ENCODE data around the gene TM4SF18. TPM values are rescaled to one million over a fixed set of nuclear protein-coding genes. Genes with fewer than 3 reads are reported as not detected.
"Not testable (repeated sequence)": the region's sequence is repeated elsewhere in the genome, so short reads cannot be mapped to it uniquely, and the experiment has no call there.

TM4SF18 gene, protein sequence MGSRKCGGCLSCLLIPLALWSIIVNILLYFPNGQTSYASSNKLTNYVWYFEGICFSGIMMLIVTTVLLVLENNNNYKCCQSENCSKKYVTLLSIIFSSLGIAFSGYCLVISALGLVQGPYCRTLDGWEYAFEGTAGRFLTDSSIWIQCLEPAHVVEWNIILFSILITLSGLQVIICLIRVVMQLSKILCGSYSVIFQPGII
- polyA plus RNA-seq (2013, experiment 1 of 2), result 47.9 TPM
- 54.3 TPM for polyA plus RNA-seq (2013, experiment 2 of 2)

GRCh38 chr3:149333176-149333859 is at the start of gene TM4SF18:
TSS of gene TM4SF18 (minus strand) at chr3:149333636. CDS start at chr3:149333382, 254 bp downstream.
- WGBS, 2 experiments (ENCODE audit: insufficient coverage in 2 of 2), result 68 to 71% methylated on average over 3 of the region's 11 CpGs
- H3K4me1 ChIP-seq (ENCODE audit: control insufficient read depth, insufficient read depth, low read length, poor library complexity, severe bottlenecking), result peaks cover 40% of the 10 kb centered on the region
- H3K27ac ChIP-seq (ENCODE audit: low read depth, low read length, severe bottlenecking), result peak within 1 kb of the TSS; percentile 71
- no peaks in the 10 kb centered on the region for H3K9me3 ChIP-seq (ENCODE audit: control insufficient read depth, low read length)
- H3K4me3 ChIP-seq (ENCODE audit: extremely low read depth, insufficient read depth, low read length, poor library complexity, severe bottlenecking), result peak within 1 kb of the TSS; percentile 26
- H3K36me3 ChIP-seq (ENCODE audit: control insufficient read depth, insufficient read depth, low read length), result peaks cover 7% of the 10 kb centered on the region

DNA sequence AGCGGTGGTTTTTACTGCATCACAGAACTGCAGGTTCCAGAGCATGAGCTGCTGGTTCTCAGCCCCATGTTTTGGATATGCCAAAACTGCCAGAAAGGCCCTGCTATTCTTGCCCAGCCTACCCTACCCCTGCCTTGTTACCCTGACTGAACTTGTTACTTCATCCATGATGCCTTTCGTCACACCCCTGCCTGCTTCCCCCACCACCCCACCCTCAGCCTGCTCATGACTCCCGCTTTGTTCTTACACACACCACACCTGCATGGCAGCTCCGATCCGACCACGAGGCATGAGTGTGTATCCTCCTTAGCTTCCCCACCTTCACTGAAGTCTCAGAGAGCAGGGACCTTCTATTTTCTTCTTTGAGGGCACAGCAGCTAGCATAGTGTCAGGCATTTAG is 49.1 kb upstream of the TM4SF18 start:
- Histone ChIP-seq H3K9me3 (ENCODE audit: control insufficient read depth, low read length) (no peaks in the 10 kb centered on the region), H3K36me3 (ENCODE audit: control insufficient read depth, insufficient read depth, low read length) (no peaks in the 10 kb centered on the region), H3K4me3 (ENCODE audit: extremely low read depth, insufficient read depth, low read length, poor library complexity, severe bottlenecking) (no peak overlapping the region), H3K27ac (ENCODE audit: low read depth, low read length, severe bottlenecking) (no peak overlapping the region), H3K4me1 (ENCODE audit: control insufficient read depth, insufficient read depth, low read length, poor library complexity, severe bottlenecking) (peaks cover 32% of the 10 kb centered on the region)
- 95 to 99% methylated on average over 3 to 6 of the region's 6 CpGs for WGBS, 2 experiments (ENCODE audit: insufficient coverage in 2 of 2)

DNA sequence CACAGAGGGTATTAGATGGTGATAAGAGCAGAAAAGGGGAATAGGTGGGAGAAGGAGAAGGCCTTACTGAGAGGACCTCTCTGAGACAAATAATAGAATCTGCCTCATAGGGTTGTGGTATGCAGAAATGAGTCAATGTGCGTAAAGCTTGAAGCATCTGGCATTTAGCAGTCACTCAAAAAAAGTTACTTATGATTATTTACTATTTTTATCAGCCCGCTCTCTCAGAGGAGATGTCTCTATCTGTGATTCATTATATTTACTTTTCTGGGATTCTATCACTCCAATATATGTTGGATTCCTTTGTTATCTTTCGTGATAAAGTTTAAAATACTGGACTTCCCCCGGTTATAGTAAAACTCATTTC is 48.6 kb upstream of the TM4SF18 start:
- no peak overlapping the region for H3K27ac ChIP-seq (ENCODE audit: low read depth, low read length, severe bottlenecking)
- 100% methylated on average over 1 to 2 of the region's 4 CpGs for WGBS, 2 experiments (ENCODE audit: insufficient coverage in 2 of 2)

GRCh38 chr3:149381173-149382100 is 48.0 kb upstream of the TM4SF18 start:
- 90 to 100% methylated on average over 1 to 2 of the region's 6 CpGs for WGBS, 2 experiments (ENCODE audit: insufficient coverage in 2 of 2)
- Histone ChIP-seq H3K4me3 (ENCODE audit: extremely low read depth, insufficient read depth, low read length, poor library complexity, severe bottlenecking) (no peak overlapping the region), H3K4me1 (ENCODE audit: control insufficient read depth, insufficient read depth, low read length, poor library complexity, severe bottlenecking) (peaks cover 26% of the 10 kb centered on the region), H3K9me3 (ENCODE audit: control insufficient read depth, low read length) (no peaks in the 10 kb centered on the region), H3K27ac (ENCODE audit: low read depth, low read length, severe bottlenecking) (no peak overlapping the region), H3K36me3 (ENCODE audit: control insufficient read depth, insufficient read depth, low read length) (no peaks in the 10 kb centered on the region)

More for the DNA sequence above, 48.6 kb upstream of the TM4SF18 start:
- Histone ChIP-seq H3K36me3 (ENCODE audit: control insufficient read depth, insufficient read depth, low read length) (no peaks in the 10 kb centered on the region), H3K9me3 (ENCODE audit: control insufficient read depth, low read length) (no peaks in the 10 kb centered on the region), H3K4me3 (ENCODE audit: extremely low read depth, insufficient read depth, low read length, poor library complexity, severe bottlenecking) (no peak overlapping the region), H3K4me1 (ENCODE audit: control insufficient read depth, insufficient read depth, low read length, poor library complexity, severe bottlenecking) (peaks cover 32% of the 10 kb centered on the region)

DNA sequence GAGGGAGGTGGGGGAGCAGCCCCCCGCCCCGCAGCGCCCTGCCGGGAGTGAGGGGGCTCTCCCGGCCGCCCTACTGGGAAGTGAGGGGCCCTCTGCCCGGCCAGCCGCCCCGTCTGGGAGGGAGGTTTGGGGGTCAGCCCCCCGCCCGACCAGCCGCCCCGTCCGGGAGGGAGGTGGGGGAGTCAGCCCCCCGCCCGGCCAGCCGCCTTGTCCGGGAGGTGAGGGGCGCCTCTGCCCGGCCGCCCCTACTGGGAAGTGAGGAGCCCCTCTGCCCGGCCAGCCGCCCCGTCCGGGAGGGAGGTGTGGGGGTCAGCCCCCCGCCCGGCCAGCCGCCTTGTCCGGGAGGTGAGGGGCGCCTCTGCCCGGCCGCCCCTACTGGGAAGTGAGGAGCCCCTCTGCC is 46.8 kb upstream of the TM4SF18 start:
- peaks cover 18% of the 10 kb centered on the region for H3K4me1 ChIP-seq (ENCODE audit: control insufficient read depth, insufficient read depth, low read length, poor library complexity, severe bottlenecking)
- not testable (repeated sequence) for H3K27ac ChIP-seq (ENCODE audit: low read depth, low read length, severe bottlenecking); H3K36me3 ChIP-seq (ENCODE audit: control insufficient read depth, insufficient read depth, low read length); H3K4me3 ChIP-seq (ENCODE audit: extremely low read depth, insufficient read depth, low read length, poor library complexity, severe bottlenecking); H3K9me3 ChIP-seq (ENCODE audit: control insufficient read depth, low read length)
- WGBS, 2 experiments (ENCODE audit: insufficient coverage in 2 of 2), result no CpG with 5 or more reads among the region's 32 CpGs

DNA sequence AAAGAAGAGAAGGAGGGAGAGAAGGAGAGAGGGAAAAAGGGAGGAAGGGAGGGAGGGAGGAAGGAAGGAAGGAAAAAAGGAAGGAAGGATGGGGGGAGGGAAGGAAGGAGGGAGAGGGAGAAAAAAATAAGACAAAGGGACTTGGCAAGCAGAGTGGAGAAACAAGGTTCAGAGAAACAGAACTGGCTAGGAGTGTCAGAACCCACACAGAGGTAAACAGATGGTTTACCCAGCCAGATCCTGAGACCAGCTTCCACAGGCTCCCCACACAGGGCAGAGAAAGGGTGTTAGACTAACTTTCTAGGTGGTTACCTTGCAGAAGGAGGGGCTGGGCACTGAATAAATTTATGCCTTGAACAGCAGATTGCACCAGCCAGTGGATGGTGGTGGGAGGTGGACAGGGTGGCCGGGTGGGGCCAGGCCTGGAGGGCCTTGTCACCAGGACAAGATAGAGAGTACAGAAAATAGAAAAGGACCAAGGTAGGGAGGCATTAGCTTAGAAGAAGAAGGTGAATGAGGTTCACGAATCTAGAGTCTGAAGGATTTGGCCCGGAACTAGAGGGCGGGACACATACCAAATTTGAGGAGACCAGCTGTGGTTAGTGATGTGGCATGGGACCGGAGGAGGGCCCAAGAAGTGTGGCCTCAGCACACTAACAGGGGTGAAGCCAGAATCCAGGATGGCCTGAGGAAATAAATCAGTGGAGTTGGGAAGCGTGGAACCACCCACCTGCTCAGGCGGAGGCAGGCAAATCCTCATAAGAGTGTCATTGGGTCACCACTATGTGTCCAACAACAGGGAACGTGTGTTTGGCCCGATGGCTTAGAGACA is 45.3 kb upstream of the TM4SF18 start:
- H3K27ac ChIP-seq (ENCODE audit: low read depth, low read length, severe bottlenecking), result peak overlapping the region; percentile 64
- no peak overlapping the region for H3K4me3 ChIP-seq (ENCODE audit: extremely low read depth, insufficient read depth, low read length, poor library complexity, severe bottlenecking)
- peaks cover 16% of the 10 kb centered on the region for H3K4me1 ChIP-seq (ENCODE audit: control insufficient read depth, insufficient read depth, low read length, poor library complexity, severe bottlenecking)
- H3K9me3 ChIP-seq (ENCODE audit: control insufficient read depth, low read length), result no peaks in the 10 kb centered on the region
- H3K36me3 ChIP-seq (ENCODE audit: control insufficient read depth, insufficient read depth, low read length), result peaks cover 14% of the 10 kb centered on the region
- 89 to 94% methylated on average over 9 of the region's 9 CpGs for WGBS, 2 experiments (ENCODE audit: insufficient coverage in 2 of 2)

GRCh38 chr3:149377408-149378364 is 44.2 kb upstream of the TM4SF18 start, which contains the start of gene TM4SF1:
TSS of gene TM4SF1 (minus strand) at chr3:149377649. CDS start at chr3:149377547, 102 bp downstream.
- Histone ChIP-seq H3K4me1 (ENCODE audit: control insufficient read depth, insufficient read depth, low read length, poor library complexity, severe bottlenecking) (peaks cover 16% of the 10 kb centered on the region), H3K27ac (ENCODE audit: low read depth, low read length, severe bottlenecking) (peak within 1 kb of the TSS; percentile 64), H3K4me3 (ENCODE audit: extremely low read depth, insufficient read depth, low read length, poor library complexity, severe bottlenecking) (peak within 1 kb of the TSS; percentile 38)

DNA sequence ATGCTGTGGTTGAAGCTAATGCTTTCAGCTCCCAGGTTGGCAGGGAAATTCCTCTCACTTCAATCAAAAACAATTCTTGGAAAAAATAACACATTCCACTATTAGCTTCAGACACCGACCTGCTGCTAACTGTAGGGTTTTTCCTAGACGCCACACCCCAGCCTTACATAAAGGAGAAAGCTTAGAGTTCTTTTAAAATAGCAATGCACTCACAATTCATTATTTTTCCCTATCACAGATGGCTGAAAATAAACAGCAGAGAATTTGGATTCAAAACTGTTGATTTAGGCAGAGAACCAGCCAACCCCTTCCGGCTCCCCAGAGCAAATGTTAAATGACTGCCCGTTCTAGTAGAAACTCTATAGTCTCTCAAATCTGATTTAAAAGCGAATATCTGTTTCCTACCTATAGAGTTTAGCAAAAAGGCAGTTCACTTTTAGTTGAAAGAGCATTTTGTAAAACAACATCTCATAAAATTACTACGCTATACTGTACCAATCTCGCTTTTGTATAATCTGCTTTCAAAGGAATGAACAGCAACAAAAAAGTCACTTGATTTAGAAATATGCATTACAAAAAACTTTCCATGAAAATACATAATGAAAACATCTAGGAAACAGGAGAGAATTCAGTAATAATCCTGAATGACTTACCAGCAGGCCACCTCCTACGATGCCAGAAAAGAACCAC is 43.4 kb upstream of the TM4SF18 start:
- Histone ChIP-seq H3K9me3 (ENCODE audit: control insufficient read depth, low read length) (no peaks in the 10 kb centered on the region), H3K36me3 (ENCODE audit: control insufficient read depth, insufficient read depth, low read length) (peaks cover 22% of the 10 kb centered on the region), H3K4me1 (ENCODE audit: control insufficient read depth, insufficient read depth, low read length, poor library complexity, severe bottlenecking) (peaks cover 16% of the 10 kb centered on the region), H3K27ac (ENCODE audit: low read depth, low read length, severe bottlenecking) (peak overlapping the region; percentile 64), H3K4me3 (ENCODE audit: extremely low read depth, insufficient read depth, low read length, poor library complexity, severe bottlenecking) (peak overlapping the region; percentile 38)
- 94 to 96% methylated on average over 3 to 7 of the region's 8 CpGs for WGBS, 2 experiments (ENCODE audit: insufficient coverage in 2 of 2)

More at GRCh38 chr3:149377408-149378364, 44.2 kb upstream of the TM4SF18 start, which contains the start of gene TM4SF1:
- WGBS, 2 experiments (ENCODE audit: insufficient coverage in 2 of 2), result 84 to 93% methylated on average over 13 to 14 of the region's 15 CpGs
- Histone ChIP-seq H3K9me3 (ENCODE audit: control insufficient read depth, low read length) (no peaks in the 10 kb centered on the region), H3K36me3 (ENCODE audit: control insufficient read depth, insufficient read depth, low read length) (peaks cover 19% of the 10 kb centered on the region)

Measured in mesodermal cell (in vitro differentiated cells).